IPS-18c (cell line): ENCODE data around the gene SMTNL2.
A peak's percentile ranks its signal among the peaks of the same experiment; 100 is the strongest.

ENCODE experiments used
- H3K4me3 ChIP-seq: 2 replicates; pipeline ENCODE4 v1.7.0; 2013; ENCODE audit warnings: low read depth, mild to moderate bottlenecking, low read length, moderate library complexity; ENCODE audit not compliant: insufficient read depth
- H3K9me3 ChIP-seq: one replicate; pipeline ENCODE4 v1.6.1; 2013; ENCODE audit warnings: mild to moderate bottlenecking, low read length, moderate library complexity; ENCODE audit not compliant: control insufficient read depth, insufficient read depth

Gene SMTNL2

DNA sequence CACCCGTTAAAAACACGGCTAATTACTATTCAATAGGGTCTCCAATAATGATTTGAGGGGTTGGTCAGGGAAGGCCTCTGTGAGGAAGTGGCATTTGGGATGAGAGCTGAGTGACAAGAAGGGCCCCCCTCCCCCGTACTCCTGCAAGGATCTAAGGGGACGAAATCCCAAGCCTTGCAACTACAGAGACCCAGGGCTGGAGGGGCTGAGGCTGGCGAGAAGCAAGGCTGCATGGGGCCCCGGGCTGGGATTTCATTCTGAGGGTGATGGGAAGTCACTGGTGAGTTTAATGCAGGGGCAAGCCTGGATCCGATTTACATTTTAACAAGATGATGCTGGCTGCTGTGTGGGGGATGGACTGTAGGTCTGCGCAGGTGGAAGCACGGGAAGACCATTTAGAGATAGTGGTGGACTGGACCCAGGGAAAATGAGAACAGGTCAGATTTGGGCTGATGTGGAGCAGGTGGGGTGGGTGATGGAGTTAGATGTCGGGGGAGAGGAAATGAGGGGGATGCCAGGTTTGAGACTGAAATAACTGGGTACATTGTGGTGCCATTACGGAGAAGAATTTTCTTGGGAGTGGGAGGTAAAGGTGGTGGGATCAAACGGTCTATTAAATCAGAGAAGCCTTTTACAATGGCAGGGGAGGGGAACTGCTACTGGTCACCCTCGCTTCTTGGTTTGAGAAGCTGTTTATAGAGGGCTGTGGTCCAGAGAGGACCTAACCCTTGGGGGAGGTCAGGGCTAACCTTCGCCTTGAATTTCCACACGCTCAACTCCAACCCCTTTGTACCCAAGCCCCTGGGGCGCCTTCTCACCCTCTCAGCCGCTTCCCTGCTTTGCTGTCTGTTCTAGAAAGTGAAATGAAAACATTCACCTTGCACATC, 28.2 kb upstream of the SMTNL2 start:
- no peaks in the 10 kb centered on the region for H3K9me3 ChIP-seq
- H3K4me3 ChIP-seq, result peak overlapping the region; percentile 95

GRCh38 chr17:4556996-4557395, 27.3 kb upstream of the SMTNL2 start:
- H3K9me3 ChIP-seq, result no peaks in the 10 kb centered on the region
- no peak overlapping the region for H3K4me3 ChIP-seq

- Histone ChIP-seq H3K4me3 (no peak overlapping the region), H3K9me3 (no peaks in the 10 kb centered on the region)
Measured at GRCh38 chr17:4557626-4558346, 26.5 kb upstream of the SMTNL2 start.

DNA sequence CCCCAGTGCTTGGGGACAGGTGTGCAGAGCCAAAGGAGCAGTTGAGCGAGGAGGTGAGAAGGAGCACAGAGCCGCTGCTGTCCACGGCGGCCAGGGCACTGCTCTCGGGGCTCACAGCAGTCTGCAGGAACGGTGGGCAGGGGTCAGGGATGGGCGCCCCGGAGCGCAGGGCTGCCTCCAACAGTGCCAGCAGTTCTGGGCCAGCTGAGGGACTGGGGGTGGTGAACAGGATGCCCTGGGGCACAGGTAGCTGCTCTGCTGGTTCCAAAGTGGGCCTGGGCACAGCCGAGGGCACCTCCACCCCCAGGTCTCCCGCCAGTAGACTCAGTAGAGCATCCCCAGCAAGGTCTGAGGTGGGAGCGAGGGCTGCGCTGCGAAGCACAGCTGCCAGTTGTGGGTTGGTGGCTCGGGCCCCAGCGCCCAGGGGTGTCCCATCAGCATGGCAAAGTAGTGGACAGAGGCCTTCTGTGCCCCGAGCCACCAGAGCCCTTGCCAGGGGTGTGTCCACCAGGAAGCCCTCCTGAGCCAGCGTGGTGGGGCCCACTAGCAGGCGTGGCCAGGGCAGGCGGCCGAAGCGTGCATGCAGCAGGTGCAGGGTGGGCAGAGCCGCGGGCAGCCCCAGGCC, 25.9 kb upstream of the SMTNL2 start:
- H3K9me3 ChIP-seq, result no peaks in the 10 kb centered on the region
- no peak overlapping the region for H3K4me3 ChIP-seq

GRCh38 chr17:4559139-4559791, 25.1 kb upstream of the SMTNL2 start:
- no peaks in the 10 kb centered on the region for H3K9me3 ChIP-seq

GRCh38 chr17:4559966-4560365, 24.4 kb upstream of the SMTNL2 start:
- Histone ChIP-seq H3K9me3 (no peaks in the 10 kb centered on the region), H3K4me3 (no peak overlapping the region)

More at GRCh38 chr17:4559139-4559791, 25.1 kb upstream of the SMTNL2 start:
- H3K4me3 ChIP-seq, result no peak overlapping the region

GRCh38 chr17:4560421-4560820, 23.9 kb upstream of the SMTNL2 start, which contains the start of gene GGT6:
Gene GGT6, minus strand, starts transcription at chr17:4560577. Its CDS starts 56 bp downstream, at chr17:4560521.
- no peak within 1 kb of the TSS for H3K4me3 ChIP-seq
- no peaks in the 10 kb centered on the region for H3K9me3 ChIP-seq

GRCh38 chr17:4560837-4561256, 23.5 kb upstream of the SMTNL2 start:
- H3K9me3 ChIP-seq, result no peaks in the 10 kb centered on the region

DNA sequence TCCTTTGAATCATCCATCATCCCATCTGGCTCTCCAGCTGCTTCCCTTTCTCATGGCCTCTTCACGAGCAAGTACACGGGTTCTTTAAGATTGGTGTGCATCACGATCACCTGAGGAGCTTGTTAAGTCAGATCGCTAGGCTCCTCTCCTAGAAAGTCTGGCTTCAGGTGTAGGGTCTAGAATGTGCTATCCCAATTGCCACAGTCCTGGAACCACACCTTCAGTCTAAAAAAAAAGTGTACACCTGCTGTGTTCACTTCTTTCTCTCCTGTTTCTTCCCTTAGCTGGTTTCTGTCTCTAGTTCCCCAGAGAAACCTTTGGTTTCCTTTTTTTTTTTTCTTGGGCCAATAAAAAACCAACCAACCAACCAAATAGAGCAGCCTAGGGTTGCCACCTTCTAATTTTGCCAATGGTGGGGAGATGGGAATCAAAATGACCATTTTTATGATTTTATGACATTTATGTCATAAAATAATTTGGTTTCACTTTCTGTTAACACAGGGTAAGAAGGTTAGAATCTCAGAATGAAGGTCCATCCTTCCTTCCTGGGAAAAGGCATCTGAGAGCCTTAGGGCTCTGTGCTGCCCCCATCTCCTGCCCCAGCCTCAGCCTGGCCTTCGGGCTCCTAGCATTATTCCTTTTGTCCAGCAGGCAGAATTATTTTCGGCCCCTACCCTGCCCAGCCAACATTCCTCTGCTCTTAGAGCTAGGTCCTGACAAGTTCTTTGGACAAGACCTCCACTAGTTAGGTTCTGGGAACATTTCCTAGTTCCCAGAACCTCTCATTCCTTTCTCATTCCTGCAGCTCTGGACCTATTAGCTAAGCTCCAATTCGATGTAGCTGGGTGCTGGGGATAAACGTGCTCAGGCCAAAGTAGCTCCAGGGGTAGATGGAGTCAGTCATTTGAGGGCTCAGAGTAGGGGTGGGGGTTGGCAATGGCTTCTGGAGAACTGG, 22.0 kb upstream of the SMTNL2 start:
- H3K4me3 ChIP-seq, result no peak overlapping the region
- H3K9me3 ChIP-seq, result no peaks in the 10 kb centered on the region

More at GRCh38 chr17:4560837-4561256, 23.5 kb upstream of the SMTNL2 start:
- H3K4me3 ChIP-seq, result no peak overlapping the region

GRCh38 chr17:4565209-4566141, 18.9 kb upstream of the SMTNL2 start:
- Histone ChIP-seq H3K4me3 (no peak overlapping the region), H3K9me3 (no peaks in the 10 kb centered on the region)

DNA sequence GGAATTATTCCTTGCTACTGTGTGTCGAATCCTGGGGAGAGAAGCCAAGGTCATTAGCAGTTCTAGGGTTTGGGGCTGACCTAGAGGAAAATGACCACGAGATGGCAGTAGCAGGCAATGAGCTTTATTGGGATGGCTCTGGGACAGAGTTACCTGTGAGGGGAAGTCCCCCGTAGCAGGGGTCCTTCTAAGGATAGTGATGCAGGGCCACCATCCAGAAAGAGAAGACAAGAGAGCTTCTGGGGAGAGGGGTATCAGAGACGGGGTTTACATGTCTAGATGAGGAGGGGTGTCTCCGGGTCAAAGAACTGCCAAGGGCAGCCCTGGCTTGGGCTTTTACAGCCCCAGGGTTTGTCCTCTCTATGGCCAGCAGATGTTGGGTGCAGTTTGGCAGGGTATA, 17.5 kb upstream of the SMTNL2 start:
- no peaks in the 10 kb centered on the region for H3K9me3 ChIP-seq
- H3K4me3 ChIP-seq, result no peak overlapping the region

DNA sequence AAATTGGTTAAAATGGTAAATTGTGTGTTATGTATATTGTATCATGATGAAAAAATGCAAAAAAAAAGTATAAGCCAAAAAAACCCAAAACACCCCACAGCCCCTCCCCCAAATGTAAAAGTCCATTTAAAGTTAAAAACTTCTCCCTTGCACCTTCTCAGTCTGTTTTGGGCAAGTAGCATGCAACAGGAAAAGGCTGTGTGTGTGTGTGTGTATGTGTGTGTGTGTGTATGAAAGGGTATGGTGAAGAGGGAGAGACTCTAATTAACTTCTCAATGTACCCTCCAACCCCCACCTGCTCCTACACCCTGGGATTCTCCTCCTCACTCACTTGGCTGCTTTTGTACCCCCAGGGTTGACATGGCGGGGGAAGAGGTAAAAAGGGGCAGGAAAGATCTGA, 14.7 kb upstream of the SMTNL2 start:
- Histone ChIP-seq H3K4me3 (no peak overlapping the region), H3K9me3 (no peaks in the 10 kb centered on the region)

GRCh38 chr17:4572131-4572530, 12.2 kb upstream of the SMTNL2 start:
- no peak overlapping the region for H3K4me3 ChIP-seq
- H3K9me3 ChIP-seq, result no peaks in the 10 kb centered on the region

DNA sequence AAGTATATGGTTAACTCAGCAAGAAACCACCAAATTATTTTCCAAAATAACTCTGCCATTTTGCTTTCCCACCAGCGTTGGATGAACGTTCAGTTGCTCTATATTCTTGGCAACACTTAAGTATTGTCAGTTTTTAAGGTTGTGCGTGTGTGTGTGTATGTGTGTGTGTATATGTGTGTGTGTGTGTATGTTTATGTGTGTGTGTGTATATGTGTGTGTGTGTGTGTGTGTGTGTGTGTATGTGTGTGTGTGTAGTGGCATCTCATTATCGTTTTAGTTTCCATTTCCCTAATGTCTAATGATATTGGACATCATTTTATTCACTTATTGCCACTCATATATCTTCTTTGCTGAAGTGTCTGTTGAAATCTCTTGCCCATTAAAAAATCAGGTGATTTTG, 11.2 kb upstream of the SMTNL2 start:
- Histone ChIP-seq H3K9me3 (no peaks in the 10 kb centered on the region), H3K4me3 (no peak overlapping the region)

DNA sequence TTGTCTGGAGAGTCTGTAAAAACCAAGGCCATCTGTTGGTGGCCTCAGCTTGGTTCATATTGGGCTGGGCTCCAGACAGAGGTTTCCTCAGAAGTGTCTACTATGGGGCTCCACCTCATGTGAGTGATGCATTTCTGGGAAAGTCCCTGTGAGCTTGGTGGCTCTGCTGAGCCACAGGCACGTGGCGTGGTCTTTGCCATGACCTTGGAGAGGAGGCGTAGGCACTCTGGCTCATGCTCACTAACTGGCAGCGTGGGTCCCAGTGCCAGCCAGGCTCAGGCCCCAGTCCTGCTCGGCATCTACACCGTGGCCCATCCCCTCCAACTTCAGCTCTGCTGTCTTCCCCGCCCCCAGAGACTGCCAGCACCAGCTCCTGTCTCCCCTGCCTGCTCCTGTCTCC, 10.7 kb upstream of the SMTNL2 start:
- H3K9me3 ChIP-seq, result no peaks in the 10 kb centered on the region

More for the DNA sequence above, 10.7 kb upstream of the SMTNL2 start:
- no peak overlapping the region for H3K4me3 ChIP-seq
